Measurements from ENCODE around the gene SPINT3.

GRCh38 chr20:45479822-45480221 is 35.6 kb downstream of the SPINT3 start:
- TF ChIP-seq CTCF (IDR thresholded peaks at IDR 0.05) = no peak
- no peak for TF ChIP-seq POLR2A (IDR thresholded peaks at IDR 0.05)
